NCI-H69 (cell line): Measurements from ENCODE around the gene PGAM2.

Experiments used
- DNase-seq: peaks from one replicate; lab custom pipeline; 2025; lab: John Stamatoyannopoulos, UW

Gene PGAM2

GRCh38 chr7:44065431-44066110, at the start of gene PGAM2:
Gene PGAM2 (minus strand): TSS chr7:44065567. CDS start chr7:44065529, 38 bp downstream.
- DNase-seq = peak; percentile 71

GRCh38 chr7:44114586-44115310, 49.4 kb upstream of the PGAM2 start:
- DNase-seq = no peak

GRCh38 chr7:44113764-44114354, 48.5 kb upstream of the PGAM2 start:
- DNase-seq = no peak

- DNase-seq = no peak
These were observed 47.8 kb upstream of the PGAM2 start for GRCh38 chr7:44112997-44113763.

- no peak for DNase-seq
These were observed 47.0 kb upstream of the PGAM2 start for GRCh38 chr7:44112231-44112996.

GRCh38 chr7:44111761-44112160, 46.4 kb upstream of the PGAM2 start:
- no peak for DNase-seq

GRCh38 chr7:44110719-44111635, 45.6 kb upstream of the PGAM2 start:
- no peak for DNase-seq

GRCh38 chr7:44109991-44110390, 44.6 kb upstream of the PGAM2 start:
- no peak for DNase-seq

GRCh38 chr7:44108768-44109750, 43.7 kb upstream of the PGAM2 start:
- DNase-seq = no peak

GRCh38 chr7:44107961-44108767, 42.8 kb upstream of the PGAM2 start:
- no peak for DNase-seq

- DNase-seq = no peak
These were observed 42.0 kb upstream of the PGAM2 start for GRCh38 chr7:44107116-44107960.

- DNase-seq = no peak
These were observed 41.1 kb upstream of the PGAM2 start for GRCh38 chr7:44106311-44107065.

GRCh38 chr7:44105832-44106231, 40.5 kb upstream of the PGAM2 start:
- no peak for DNase-seq

GRCh38 chr7:44104860-44105771, 39.7 kb upstream of the PGAM2 start:
- DNase-seq = peak; percentile 67
